ENCODE data around the gene CYB5R3. TPM values are rescaled to one million over a fixed set of nuclear protein-coding genes. Genes with fewer than 3 reads are reported as not detected.

CYB5R3 gene
- total RNA-seq, 1 experiment from 2014 or later: 85.4 TPM

DNA sequence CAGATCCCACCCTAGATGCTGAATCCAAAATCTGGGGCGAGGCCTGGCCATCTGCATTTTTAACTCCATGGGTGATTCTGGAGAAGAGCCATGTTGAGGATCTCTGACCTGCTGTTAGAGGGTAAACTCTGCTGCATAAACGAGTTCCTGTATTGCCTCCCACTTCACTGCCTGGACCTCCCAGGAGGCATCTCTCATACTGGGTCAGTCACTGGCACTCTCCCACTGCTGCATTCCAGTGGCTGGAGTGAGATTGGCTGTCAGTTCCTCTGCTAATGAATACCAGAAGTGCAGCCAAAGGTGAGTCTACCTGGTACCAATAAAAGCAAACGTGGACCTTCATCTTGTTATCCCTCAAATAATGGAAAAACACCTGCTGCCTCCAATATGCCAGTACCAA lies 44.8 kb downstream of the CYB5R3 start (continued):
- TF ChIP-seq, protein P1, sequence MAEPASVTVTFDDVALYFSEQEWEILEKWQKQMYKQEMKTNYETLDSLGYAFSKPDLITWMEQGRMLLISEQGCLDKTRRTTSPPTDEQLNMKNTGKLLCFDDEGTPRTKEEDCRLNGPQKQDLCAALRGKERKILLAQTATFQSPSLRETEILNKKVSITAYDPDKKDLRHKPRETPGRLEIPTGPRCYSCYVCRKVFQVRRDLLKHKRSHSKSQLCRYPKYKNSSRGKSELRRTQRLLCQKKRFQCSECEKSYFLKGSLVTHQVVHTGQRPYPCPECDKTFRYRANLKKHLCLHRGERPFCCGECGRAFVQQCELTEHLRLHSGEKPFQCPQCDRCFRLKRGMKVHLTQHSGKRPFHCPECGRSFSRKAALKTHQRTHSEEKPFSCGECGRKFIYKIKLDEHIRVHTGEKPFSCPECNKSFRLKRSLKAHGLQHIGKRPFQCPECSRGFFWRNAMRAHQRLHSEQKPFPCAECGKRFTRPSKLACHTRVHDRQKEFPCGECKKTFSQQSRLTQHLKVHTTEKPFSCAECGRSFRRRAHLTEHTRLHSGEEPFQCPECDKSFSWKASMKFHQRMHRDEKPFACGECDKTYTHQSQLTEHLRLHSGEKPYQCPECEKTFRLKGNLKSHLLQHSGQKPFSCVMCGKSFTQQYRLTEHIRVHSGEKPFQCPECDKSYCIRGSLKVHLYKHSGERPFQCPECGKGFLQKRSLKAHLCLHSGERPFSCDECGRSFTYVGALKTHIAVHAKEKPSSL (CRISPR knock-in tag; conservative IDR thresholded peaks at IDR 0.05): no peak
- TF ChIP-seq, protein P2, sequence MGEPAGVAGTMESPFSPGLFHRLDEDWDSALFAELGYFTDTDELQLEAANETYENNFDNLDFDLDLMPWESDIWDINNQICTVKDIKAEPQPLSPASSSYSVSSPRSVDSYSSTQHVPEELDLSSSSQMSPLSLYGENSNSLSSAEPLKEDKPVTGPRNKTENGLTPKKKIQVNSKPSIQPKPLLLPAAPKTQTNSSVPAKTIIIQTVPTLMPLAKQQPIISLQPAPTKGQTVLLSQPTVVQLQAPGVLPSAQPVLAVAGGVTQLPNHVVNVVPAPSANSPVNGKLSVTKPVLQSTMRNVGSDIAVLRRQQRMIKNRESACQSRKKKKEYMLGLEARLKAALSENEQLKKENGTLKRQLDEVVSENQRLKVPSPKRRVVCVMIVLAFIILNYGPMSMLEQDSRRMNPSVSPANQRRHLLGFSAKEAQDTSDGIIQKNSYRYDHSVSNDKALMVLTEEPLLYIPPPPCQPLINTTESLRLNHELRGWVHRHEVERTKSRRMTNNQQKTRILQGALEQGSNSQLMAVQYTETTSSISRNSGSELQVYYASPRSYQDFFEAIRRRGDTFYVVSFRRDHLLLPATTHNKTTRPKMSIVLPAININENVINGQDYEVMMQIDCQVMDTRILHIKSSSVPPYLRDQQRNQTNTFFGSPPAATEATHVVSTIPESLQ (CRISPR knock-in tag; IDR thresholded peaks at IDR 0.05): no peak
- TF ChIP-seq NFATC4 (CRISPR knock-in tag; IDR thresholded peaks at IDR 0.05): no peak
- TF ChIP-seq, protein P3, sequence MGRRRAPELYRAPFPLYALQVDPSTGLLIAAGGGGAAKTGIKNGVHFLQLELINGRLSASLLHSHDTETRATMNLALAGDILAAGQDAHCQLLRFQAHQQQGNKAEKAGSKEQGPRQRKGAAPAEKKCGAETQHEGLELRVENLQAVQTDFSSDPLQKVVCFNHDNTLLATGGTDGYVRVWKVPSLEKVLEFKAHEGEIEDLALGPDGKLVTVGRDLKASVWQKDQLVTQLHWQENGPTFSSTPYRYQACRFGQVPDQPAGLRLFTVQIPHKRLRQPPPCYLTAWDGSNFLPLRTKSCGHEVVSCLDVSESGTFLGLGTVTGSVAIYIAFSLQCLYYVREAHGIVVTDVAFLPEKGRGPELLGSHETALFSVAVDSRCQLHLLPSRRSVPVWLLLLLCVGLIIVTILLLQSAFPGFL (CRISPR knock-in tag; IDR thresholded peaks at IDR 0.05; ENCODE audit: borderline replicate concordance): no peak

DNA sequence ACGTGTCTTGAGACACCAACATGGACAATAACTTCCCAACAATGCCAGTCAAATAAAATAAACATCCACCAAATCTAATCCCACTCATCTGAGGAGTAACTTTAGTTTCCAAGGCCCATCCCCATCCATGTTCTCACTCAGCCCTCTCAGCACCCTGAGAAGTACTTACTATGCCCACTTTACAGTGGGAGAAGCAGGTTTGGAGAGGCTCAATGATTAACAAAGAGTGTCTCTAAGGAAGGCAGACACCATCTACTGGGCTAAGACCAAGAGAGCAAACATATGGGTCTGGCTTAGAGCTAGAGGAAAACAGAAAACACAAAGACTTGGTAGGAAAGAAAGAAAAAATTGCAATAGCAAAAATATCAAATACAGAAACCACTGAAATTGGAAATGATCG lies 45.8 kb downstream of the CYB5R3 start:
- Mint-ChIP-seq H3K9me3 (peaks cover 3% of the 10 kb centered on the region; the same call in 1 of the 2 replicates), H3K4me1 (peaks cover under 1% of the 10 kb centered on the region; the same call in 1 of the 2 replicates), H3K27me3 (ENCODE audit: low read depth) (no peaks in the 10 kb centered on the region), H3K4me3 (no peak overlapping the region), H3K27ac (no peak overlapping the region), H3K36me3 (peaks cover 73% of the 10 kb centered on the region)
- DNase-seq (ENCODE audit: low spot score) (no peak), ATAC-seq (no peak)
- TF ChIP-seq, protein P4, sequence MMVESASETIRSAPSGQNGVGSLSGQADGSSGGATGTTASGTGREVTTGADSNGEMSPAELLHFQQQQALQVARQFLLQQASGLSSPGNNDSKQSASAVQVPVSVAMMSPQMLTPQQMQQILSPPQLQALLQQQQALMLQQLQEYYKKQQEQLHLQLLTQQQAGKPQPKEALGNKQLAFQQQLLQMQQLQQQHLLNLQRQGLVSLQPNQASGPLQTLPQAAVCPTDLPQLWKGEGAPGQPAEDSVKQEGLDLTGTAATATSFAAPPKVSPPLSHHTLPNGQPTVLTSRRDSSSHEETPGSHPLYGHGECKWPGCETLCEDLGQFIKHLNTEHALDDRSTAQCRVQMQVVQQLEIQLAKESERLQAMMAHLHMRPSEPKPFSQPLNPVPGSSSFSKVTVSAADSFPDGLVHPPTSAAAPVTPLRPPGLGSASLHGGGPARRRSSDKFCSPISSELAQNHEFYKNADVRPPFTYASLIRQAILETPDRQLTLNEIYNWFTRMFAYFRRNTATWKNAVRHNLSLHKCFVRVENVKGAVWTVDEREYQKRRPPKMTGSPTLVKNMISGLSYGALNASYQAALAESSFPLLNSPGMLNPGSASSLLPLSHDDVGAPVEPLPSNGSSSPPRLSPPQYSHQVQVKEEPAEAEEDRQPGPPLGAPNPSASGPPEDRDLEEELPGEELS (CRISPR knock-in tag; IDR thresholded peaks at IDR 0.05): no peak
- TF ChIP-seq, protein P5, sequence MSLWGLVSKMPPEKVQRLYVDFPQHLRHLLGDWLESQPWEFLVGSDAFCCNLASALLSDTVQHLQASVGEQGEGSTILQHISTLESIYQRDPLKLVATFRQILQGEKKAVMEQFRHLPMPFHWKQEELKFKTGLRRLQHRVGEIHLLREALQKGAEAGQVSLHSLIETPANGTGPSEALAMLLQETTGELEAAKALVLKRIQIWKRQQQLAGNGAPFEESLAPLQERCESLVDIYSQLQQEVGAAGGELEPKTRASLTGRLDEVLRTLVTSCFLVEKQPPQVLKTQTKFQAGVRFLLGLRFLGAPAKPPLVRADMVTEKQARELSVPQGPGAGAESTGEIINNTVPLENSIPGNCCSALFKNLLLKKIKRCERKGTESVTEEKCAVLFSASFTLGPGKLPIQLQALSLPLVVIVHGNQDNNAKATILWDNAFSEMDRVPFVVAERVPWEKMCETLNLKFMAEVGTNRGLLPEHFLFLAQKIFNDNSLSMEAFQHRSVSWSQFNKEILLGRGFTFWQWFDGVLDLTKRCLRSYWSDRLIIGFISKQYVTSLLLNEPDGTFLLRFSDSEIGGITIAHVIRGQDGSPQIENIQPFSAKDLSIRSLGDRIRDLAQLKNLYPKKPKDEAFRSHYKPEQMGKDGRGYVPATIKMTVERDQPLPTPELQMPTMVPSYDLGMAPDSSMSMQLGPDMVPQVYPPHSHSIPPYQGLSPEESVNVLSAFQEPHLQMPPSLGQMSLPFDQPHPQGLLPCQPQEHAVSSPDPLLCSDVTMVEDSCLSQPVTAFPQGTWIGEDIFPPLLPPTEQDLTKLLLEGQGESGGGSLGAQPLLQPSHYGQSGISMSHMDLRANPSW (CRISPR knock-in tag; conservative IDR thresholded peaks at IDR 0.05; ENCODE audit: low read depth): no peak
- no peak for TF ChIP-seq PRRX2 (CRISPR knock-in tag; IDR thresholded peaks at IDR 0.05)
- TF ChIP-seq CREB1 (CRISPR knock-in tag; IDR thresholded peaks at IDR 0.05): no peak
- TF ChIP-seq EMX1 (CRISPR knock-in tag; IDR thresholded peaks at IDR 0.05): no peak
- TF ChIP-seq, protein P6, sequence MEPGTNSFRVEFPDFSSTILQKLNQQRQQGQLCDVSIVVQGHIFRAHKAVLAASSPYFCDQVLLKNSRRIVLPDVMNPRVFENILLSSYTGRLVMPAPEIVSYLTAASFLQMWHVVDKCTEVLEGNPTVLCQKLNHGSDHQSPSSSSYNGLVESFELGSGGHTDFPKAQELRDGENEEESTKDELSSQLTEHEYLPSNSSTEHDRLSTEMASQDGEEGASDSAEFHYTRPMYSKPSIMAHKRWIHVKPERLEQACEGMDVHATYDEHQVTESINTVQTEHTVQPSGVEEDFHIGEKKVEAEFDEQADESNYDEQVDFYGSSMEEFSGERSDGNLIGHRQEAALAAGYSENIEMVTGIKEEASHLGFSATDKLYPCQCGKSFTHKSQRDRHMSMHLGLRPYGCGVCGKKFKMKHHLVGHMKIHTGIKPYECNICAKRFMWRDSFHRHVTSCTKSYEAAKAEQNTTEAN (CRISPR knock-in tag; IDR thresholded peaks at IDR 0.05): no peak
- no peak for TF ChIP-seq SMAD4 (CRISPR knock-in tag; IDR thresholded peaks at IDR 0.05)
- no peak for TF ChIP-seq ZNF121 (CRISPR knock-in tag; IDR thresholded peaks at IDR 0.05)
- no peak for TF ChIP-seq ZNF317 (CRISPR knock-in tag; IDR thresholded peaks at IDR 0.05; ENCODE audit: borderline replicate concordance, low read depth)
- no peak for TF ChIP-seq OVOL2 (CRISPR knock-in tag; IDR thresholded peaks at IDR 0.05; ENCODE audit: borderline replicate concordance)
- no peak for TF ChIP-seq FOXK1 (CRISPR knock-in tag; IDR thresholded peaks at IDR 0.05)
- no peak for TF ChIP-seq ZNF138 (CRISPR knock-in tag; conservative IDR thresholded peaks at IDR 0.05)
- TF ChIP-seq, protein P1 (CRISPR knock-in tag; conservative IDR thresholded peaks at IDR 0.05): no peak
- TF ChIP-seq, protein P7, sequence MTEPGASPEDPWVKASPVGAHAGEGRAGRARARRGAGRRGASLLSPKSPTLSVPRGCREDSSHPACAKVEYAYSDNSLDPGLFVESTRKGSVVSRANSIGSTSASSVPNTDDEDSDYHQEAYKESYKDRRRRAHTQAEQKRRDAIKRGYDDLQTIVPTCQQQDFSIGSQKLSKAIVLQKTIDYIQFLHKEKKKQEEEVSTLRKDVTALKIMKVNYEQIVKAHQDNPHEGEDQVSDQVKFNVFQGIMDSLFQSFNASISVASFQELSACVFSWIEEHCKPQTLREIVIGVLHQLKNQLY (CRISPR knock-in tag; IDR thresholded peaks at IDR 0.05): no peak
- ChIA-PET POLR2A (no interaction called here), CTCF (no interaction called here)

Data from WTC11 (cell line).